DMS 273 (cell line): ENCODE data around the gene CADM1.
A peak's percentile ranks its signal among the peaks of the same experiment; 100 is the strongest.

Experiments used
- DNase-seq: peaks from one replicate; lab custom pipeline; 2025; ENCODE audit not compliant: unreplicated experiment; lab: John Stamatoyannopoulos, UW

CADM1 gene

DNA sequence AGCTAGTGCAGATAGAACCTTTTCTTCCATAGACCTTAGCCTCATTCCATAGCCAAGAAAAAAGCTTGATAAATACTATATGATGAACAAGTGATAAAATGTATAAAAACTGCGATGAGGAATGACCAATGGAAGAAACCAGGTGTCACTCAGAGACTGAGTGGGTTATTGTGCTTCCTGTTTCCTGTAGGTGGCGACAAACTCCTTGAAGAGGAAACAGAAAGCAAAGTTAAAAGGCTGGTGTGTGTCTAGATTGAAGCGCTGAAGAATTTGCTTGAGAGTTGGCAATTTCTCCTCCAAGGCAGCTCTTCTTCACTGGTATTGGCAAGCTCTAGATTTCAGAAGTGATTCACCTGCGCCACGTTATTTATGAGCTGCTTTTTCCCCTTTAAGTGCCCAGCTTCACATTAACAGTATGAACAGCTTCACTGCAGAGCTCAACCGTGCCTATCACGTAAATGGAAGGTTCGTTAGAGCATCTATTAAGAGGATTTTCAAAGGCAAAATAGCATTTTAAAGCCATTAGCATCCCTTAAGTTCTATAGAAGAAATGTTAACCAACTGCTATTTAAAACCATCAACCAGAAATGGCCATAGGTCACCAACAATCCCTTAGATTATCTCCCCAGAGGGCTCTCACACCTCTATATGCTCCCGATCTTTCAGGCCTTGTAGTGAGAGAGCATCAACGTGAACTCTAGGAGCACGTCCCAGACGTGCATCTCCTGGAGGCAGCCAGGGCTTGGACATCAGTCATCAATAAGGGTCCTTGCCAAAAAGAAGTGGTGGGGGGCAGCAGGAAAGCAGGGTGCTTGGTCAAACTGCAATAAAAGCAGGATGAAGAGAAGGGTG lies 179.4 kb downstream of the CADM1 start:
- DNase-seq = peak; percentile 77

GRCh38 chr11:115322553-115323203 lies 181.5 kb downstream of the CADM1 start:
- DNase-seq = no peak

GRCh38 chr11:115321605-115322289 lies 182.5 kb downstream of the CADM1 start:
- peak; percentile 15 for DNase-seq

DNA sequence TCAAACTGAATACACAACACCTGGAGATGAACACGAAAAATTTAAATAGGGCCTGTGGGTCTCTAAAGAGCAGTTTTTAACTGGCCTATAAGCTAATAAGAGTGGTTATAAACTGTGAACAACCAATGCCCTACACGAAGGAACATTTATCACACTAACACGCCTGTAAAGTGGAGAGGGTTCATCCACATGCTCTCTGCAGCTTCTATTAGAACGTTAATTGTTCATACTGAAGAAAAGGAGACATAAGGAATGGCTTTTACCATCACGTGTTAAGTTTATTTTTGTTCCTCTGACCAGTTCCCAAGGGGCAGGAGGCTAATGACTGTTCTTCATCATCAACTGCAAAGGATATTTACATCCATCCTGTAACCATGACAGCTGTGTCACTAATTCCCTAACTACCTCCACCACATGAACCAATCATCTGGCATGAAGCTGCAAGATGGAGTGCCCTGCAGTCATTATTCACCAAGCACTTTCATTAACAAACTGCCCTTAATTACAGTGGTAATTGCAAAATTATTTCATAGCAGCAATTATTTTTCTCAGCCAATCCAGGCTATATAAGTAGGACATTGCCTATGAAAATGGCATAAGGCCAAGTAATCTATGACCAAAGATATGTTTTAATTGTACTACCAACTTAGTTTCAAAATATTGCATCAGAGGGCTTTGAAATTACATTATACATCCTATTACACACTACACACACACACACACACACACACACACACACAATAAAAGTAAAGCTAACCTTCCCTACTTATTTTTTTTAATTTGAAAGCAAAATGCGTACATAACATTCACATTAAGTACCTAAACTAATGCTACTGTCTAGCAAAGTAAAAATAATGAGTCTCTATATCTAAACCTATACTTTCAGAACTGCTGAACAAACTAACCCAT lies 186.7 kb downstream of the CADM1 start:
- DNase-seq = peak; percentile 62

DNA sequence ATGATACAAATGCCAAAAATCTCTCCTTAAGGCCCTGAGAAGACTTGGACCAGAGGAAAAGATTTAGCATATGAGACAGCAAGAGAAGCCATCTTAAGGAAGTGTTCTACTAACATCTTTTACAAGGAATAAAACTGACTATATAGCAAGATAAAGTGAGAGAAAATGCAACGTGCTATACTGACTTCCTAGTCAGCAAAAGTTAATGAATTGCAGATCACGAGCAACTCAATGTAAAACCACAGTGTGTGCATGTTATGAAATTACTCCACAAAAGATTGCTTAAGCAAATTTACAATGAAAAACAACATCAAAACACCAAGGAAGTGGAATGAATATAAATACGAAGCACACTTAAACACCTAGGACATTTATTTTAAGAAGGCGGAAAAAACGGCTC lies 187.5 kb downstream of the CADM1 start:
- DNase-seq = no peak

GRCh38 chr11:115314330-115314920 lies 189.8 kb downstream of the CADM1 start:
- no peak for DNase-seq

DNA sequence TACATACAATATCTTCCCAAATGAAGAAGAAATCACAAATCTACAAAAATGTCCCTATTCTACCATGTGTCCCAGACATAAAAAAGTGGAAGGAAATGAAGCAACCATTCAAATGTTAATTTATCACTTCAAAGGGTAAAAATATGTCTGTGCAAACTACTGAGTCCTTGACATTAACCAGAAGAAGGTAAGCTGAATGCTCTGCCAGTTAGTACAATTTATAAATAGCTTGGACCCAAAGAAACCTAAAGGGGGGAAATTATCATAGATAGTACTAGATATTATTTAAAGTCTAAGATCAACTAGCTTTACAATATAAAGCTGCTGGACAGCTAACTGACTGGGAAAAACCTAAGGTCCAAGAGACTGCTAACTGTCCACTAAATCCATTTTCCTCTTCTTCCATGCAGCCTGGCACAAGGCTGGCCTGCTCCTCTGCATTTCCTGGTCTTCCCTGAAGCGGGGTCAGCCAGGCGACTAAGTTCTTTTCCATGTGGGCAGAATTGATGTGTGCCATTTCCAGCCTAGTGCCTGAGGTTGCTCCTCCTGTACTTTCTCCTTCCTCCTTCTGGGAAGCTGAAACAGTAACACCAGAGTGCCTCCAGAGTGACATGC lies 190.9 kb downstream of the CADM1 start:
- DNase-seq = no peak

DNA sequence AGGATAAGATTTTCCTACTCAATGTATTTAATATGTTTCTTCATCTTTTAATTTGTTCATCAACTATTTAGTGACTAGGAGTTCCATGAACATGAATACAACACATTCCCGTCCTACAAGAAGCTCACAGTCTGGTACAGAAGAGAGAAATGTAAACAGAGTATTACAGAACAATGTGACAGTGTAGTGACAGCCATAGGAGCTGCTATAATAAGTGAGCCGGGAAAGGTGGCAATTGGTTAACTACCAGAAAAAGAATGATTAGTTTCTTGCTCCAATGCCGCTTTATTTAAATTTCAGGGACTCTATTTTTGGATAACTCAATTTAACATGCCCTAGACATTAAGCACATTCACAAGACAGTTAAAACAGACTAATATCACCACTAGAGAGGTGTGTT lies 192.3 kb downstream of the CADM1 start:
- no peak for DNase-seq

GRCh38 chr11:115306689-115307088 lies 197.5 kb downstream of the CADM1 start:
- DNase-seq = no peak

- DNase-seq = peak; percentile 4
Measured at GRCh38 chr11:115304774-115305472, 199.3 kb downstream of the CADM1 start.

DNA sequence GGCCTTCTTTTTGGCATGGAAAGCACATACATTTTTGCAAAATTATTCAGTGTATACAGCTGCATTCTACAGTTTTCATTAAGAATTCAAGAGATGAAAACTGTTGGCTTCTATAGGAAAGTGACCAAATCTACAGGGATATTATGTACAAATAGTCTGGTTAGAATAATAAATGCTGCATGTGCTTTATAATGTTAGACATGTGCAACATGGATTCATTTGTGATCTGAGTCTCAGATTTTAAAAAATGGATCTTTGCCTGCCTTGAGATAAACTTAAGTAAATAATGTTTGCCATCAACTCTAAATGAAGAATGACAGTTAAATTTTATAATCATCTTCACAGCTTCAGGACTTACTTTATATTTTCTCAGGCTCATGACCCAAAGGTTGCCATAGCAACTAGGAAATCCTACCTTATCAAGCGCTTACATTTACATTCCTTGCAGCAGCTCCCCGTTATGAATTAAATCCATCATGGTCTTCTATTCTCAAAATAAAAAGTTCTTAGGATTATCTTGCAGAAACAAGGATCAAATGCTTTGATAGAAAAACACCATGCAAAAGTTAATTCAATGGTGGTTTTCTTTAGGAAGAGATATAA lies 200.2 kb downstream of the CADM1 start:
- peak; percentile 9 for DNase-seq

DNA sequence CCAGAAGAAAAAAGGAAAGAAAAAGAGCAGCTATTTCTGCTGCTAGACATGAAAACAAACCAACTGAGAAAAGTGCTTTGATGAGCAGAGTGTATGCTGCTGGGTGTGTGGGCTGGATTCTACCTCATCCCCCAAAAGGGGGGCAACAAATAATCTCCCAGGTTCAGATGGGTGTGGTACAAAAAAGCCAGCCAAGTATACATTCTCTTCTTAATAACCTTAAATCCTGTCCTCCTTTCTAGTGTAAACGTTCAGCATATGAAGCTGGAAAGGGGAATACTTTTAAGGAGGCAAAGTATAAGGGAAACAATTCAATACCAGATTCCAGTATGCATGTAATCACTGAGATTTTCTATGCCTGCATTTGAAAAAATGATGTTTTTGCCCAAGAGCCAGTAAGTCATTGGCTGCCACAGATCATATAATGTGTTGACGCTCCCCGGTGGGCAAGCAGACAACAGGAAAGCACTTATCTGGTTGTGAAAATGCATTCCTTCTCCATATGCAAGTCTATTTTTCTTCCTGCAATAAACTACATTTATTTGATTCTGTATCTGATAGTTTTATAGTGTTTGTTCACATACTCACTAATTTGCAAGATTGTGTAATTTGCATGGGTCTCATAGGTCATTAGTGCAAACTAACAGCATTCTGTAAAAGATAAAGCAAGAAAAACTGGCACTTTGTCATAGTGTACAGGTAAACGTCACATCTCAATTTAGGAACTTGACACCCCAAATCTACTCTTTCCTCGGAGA lies 201.1 kb downstream of the CADM1 start:
- no peak for DNase-seq

- DNase-seq = no peak
Measured at GRCh38 chr11:115300660-115301428, 203.4 kb downstream of the CADM1 start.

DNA sequence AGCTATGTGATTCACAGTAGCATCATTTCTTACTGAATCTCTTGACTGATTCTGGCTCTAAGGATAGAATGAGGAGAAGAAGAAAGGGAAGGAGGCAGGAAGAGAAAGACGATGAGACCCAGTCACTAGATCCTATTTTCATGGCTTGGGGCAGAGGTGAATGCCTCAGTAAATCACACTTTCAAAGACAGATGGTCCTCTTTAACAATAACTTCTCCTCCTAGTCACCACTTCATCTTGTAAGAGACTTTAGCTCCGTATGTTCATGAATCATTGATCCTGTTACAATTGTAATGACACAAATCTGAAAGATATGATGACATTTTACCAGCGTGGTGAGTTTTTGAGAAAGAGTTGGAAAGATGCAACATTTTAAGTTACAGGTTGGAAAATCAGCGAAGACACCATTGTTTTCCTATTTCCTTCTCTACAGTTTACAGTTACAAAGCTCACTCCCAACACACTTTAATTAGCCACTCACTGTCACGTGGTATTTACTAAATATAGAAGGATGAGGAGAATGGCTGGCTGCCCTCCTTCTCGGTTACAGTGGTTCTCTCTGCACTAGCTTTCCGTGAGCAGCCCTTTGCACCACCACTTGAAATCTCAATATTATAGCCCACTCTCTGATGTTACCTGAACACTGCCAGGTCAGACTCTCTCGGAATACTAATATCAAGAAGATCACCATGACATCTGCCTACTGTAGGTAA lies 205.8 kb downstream of the CADM1 start:
- no peak for DNase-seq

DNA sequence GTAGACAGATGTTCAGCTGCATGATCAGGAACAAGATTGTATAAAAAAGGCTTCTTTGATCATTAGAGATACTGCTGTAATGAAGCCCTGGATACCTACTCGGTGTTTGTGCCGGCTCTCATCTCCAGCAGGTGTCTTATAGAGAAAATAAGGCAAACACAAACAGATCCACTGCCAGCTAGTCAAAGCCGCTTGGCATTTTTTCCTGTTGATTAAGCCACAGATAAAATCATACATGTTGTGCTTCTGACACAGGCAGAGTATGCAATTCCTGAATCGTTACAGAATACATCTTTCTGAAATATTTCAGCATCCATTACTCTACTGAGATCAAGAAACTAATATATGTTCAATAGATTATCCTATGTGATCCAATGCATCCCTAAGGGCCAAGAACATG lies 206.9 kb downstream of the CADM1 start:
- no peak for DNase-seq

GRCh38 chr11:115291325-115291724 lies 212.9 kb downstream of the CADM1 start:
- no peak for DNase-seq

DNA sequence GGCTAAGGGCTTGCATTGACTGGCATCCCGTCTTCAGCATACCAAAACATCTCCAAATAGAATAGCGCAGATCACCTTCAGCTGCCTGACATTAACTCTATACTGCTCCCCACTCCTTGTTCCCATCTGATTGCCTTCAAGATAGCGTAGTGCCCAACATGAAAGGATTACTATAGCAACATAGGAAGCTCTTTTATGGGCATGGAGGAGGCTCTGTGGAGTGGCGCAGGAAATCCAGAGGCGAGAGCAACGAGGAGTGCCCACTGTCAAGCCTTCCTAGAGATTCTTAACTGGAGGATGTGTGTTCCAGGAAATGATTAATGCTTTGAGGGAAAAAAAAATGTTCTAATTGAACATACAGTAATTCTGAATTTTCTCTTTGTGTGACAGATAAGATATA lies 213.3 kb downstream of the CADM1 start:
- DNase-seq = no peak
